Spleen (tissue), 11 donors: Measurements from ENCODE around the gene KRTAP12-1. TPM values are rescaled to one million over a fixed set of nuclear protein-coding genes. Genes with fewer than 3 reads are reported as not detected.

ENCODE experiments used
- DNase-seq: peaks from one replicate; pipeline ENCODE4 v3.0.0-alpha.2; 2020
- H3K27ac ChIP-seq, 8 donors: fragments of 200-600 bp; sonication (generic) in 7 of 8; 1 replicate in 4 of 8; 2 replicates in 4 of 8; pipeline versions ENCODE4 v1.5.0 to v1.8.0; 2016 to 2021; ENCODE audit warnings: inconsistent platforms in 4 of 8, mild to moderate bottlenecking in 4 of 8, moderate library complexity in 1 of 8
- H3K27me3 ChIP-seq, 7 donors: fragments of 200-600 bp; sonication (generic) in 6 of 7; replicated peaks in 1 of 7; 1 replicate in 4 of 7; 2 replicates in 3 of 7; pipeline versions ENCODE4 v1.5.0 to v1.8.0; 2016 to 2021; ENCODE audit warnings: inconsistent platforms in 3 of 7, mild to moderate bottlenecking in 1 of 7
- H3K36me3 ChIP-seq, 6 donors: fragments of 200-600 bp; sonication (generic) in 5 of 6; 1 replicate in 4 of 6; 2 replicates in 2 of 6; pipeline versions ENCODE4 v1.5.0 to v1.8.0; 2016 to 2021; ENCODE audit warnings: inconsistent platforms in 2 of 6
- H3K4me1 ChIP-seq, 6 donors: fragments of 200-600 bp; sonication (generic) in 5 of 6; 1 replicate in 3 of 6; 2 replicates in 3 of 6; pipeline versions ENCODE4 v1.5.0 to v1.8.0; 2016 to 2021; ENCODE audit warnings: inconsistent platforms in 3 of 6
- H3K4me3 ChIP-seq, 8 donors: fragments of 200-600 bp; sonication (generic) in 7 of 8; 1 replicate in 4 of 8; 2 replicates in 4 of 8; pipeline versions ENCODE4 v1.5.0 to v1.8.0; 2016 to 2021; ENCODE audit warnings: inconsistent platforms in 4 of 8, mild to moderate bottlenecking in 4 of 8, moderate library complexity in 2 of 8
- H3K9me3 ChIP-seq, 8 donors: fragments of 200-600 bp; sonication (generic) in 7 of 8; 1 replicate in 4 of 8; 2 replicates in 4 of 8; pipeline versions ENCODE4 v1.5.0 to v1.8.0; 2016 to 2021; ENCODE audit warnings: inconsistent platforms in 4 of 8
- POLR2A ChIP-seq, 3 donors: fragments of 450-650 bp; IDR thresholded peaks; one replicate each; pipeline ENCODE4 v1.5.1; 2017; ENCODE audit warnings: antibody characterized with exemption in 3 of 3, mild to moderate bottlenecking in 1 of 3
- POLR2AphosphoS5 ChIP-seq, 3 donors: sonication (generic); formaldehyde crosslinking; IDR thresholded peaks; one replicate each; pipeline ENCODE4 v1.5.1; 2017; ENCODE audit warnings: antibody characterized with exemption in 3 of 3
- WGBS, 5 donors: extraction: QIAGEN DNeasy Blood & Tissue Kit in 3 of 5; methylation state at CpG; one replicate each; pipeline versions ENCODE4 v1.1.5 to v1.1.7; 2013 to 2018; 5-methylcytosine and 5-hydroxymethylcytosine counted together
- intact Hi-C: fragments of 100-400 bp; cut with DNase I; formaldehyde crosslinking; loops from one replicate; pipeline ENCODE4 v1.15.0; 2023; ENCODE audit warnings: low total_unique reads
- polyA plus RNA-seq, 3 donors: library from polyadenylated mRNA; stranded (reverse); fragments of 200-250 nt; gene quantifications; one replicate each; pipeline ENCODE4 v1.2.1, GENCODE V29; 2013
- total RNA-seq, 7 donors: library from RNA; depleted of rRNA in 3 of 7; stranded (reverse); fragments of >200 nt in 3 of 7; fragmentation: NEBNext Ultra II Directional in 4 of 7; extraction: Animal tissue kit (Norgen Biotek cat#: 25700) in 4 of 7; gene quantifications; one replicate each; pipeline versions ENCODE4 v1.1.0 to v1.2.1, GENCODE V29; 2016 to 2021
- TF ChIP-seq, protein P1 (sequence below), 11 experiments: fragments of 200-600 bp in 7 of 11; fragments of 450-650 bp in 4 of 11; sonication (generic) in 4 of 11; IDR thresholded peaks in 8 of 11; conservative IDR thresholded peaks in 3 of 11; 1 replicate in 7 of 11; 2 replicates in 4 of 11; pipeline versions ENCODE4 v1.4.0 to v1.8.0; 2016 to 2021; ENCODE audit warnings: antibody characterized with exemption in 11 of 11, inconsistent platforms in 4 of 11, mild to moderate bottlenecking in 1 of 11
- donor health status: healthy with polysubstance abuse.
- donor health status: DM: no; HTN: no; CAD: no; lungs with moderate emphysema.
- donor health status: DM: no; HTN: no; CAD: no.
- donor health status: Bipolar disorder and iron deficiency.
- donor health status: healthy.
- donor health status: DM: no; HTN: no; CAD: no.
- donor health status: DM: yes; HTN: yes; CAD: no.

KRTAP12-1 gene
- total and polyA plus RNA-seq, 10 donors = not detected

DNA sequence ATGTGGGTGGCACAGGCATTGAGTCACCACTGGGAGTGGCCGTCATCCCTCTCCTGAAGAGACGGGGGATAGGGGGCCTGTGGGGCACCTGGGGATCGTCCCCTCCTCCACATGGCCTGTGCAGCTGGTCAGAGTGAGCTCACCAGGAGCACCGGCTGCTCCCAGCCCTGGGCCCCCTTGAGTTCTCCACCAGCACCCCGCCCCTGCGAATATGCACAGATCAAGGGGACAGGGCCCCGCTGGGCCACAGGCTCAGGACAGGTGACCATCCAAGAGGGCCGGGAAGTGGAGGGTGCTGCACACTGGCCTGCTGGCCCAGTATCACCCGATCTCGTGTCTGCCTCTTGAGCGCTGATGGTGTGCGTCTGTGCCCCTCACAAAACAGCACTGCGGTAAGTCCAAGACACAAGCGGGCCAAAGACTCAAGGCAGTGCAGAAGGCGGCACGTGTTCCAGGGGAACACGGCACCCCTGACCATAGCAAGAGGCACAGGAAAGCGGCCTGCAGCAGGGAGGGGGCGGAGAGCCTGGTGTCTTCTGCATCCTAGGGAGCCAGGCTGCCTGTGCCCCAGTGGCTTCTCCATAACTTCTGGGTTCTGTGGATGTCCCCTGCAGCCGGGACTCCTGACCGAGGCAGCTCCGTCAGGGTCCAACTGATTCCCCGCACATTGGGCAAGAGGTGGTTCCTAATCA lies 47.5 kb upstream of the KRTAP12-1 start:
- DNase-seq = no peak
- intact Hi-C loops = loop anchor here (5.0 kb wide), 1 partner anchor 127 kb away; the partner anchor contains the start of gene KRTAP10-7
- Histone ChIP-seq H3K27ac (no peak overlapping the region), H3K4me3 (no peak overlapping the region), H3K36me3 (no peaks in the 10 kb centered on the region), H3K4me1 (no peaks in the 10 kb centered on the region), H3K27me3 (peaks cover 0 to 68% (median 29%) of the 10 kb centered on the region in 7 donors), H3K9me3 (no peaks in the 10 kb centered on the region)
- WGBS, 5 donors = 90 to 92% (median 91%) methylated on average over 16 to 23 of the region's 23 CpGs
- TF ChIP-seq, protein P1, sequence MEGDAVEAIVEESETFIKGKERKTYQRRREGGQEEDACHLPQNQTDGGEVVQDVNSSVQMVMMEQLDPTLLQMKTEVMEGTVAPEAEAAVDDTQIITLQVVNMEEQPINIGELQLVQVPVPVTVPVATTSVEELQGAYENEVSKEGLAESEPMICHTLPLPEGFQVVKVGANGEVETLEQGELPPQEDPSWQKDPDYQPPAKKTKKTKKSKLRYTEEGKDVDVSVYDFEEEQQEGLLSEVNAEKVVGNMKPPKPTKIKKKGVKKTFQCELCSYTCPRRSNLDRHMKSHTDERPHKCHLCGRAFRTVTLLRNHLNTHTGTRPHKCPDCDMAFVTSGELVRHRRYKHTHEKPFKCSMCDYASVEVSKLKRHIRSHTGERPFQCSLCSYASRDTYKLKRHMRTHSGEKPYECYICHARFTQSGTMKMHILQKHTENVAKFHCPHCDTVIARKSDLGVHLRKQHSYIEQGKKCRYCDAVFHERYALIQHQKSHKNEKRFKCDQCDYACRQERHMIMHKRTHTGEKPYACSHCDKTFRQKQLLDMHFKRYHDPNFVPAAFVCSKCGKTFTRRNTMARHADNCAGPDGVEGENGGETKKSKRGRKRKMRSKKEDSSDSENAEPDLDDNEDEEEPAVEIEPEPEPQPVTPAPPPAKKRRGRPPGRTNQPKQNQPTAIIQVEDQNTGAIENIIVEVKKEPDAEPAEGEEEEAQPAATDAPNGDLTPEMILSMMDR (IDR thresholded peaks at IDR 0.05 in 8 of 11, conservative IDR thresholded peaks at IDR 0.05 in 3 of 11) = no peak
- TF ChIP-seq POLR2A (IDR thresholded peaks at IDR 0.05) = no peak
- TF ChIP-seq POLR2AphosphoS5 (IDR thresholded peaks at IDR 0.05) = no peak

DNA sequence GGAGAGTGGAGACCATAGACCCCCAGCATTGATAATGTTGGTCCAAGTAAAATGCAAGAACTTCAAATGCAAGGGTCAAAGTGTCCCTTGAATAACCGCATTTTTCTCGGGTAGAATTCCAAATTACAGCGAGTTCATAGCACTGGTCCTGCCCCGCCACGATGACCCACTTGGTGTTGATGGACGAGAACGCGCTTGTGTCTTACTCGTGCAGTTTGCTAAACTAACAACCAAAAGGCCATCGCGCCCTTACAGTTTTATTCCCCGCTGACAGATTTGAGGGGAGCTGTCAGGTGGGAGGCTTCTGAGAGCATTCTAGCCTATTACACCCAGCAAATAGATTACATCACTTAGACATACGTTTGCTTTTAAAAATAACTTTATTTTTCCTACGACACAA lies 46.8 kb upstream of the KRTAP12-1 start:
- no peak overlapping the region for H3K4me3 ChIP-seq
- intact Hi-C loops = no loop called here
- no peak overlapping the region for H3K27ac ChIP-seq
- 90 to 92% (median 91%) methylated on average over 14 of the region's 14 CpGs for WGBS, 5 donors
- no peaks in the 10 kb centered on the region for H3K36me3 ChIP-seq
- H3K27me3 ChIP-seq = peaks cover 3 to 70% (median 36%) of the 10 kb centered on the region in 7 donors
- H3K9me3 ChIP-seq = no peaks in the 10 kb centered on the region
- peaks cover under 1 to 5% (median 3%) of the 10 kb centered on the region in 6 donors for H3K4me1 ChIP-seq
- DNase-seq = no peak
- TF ChIP-seq POLR2AphosphoS5 (IDR thresholded peaks at IDR 0.05) (no peak), POLR2A (IDR thresholded peaks at IDR 0.05) (no peak)
- TF ChIP-seq, protein P1 (IDR thresholded peaks at IDR 0.05 in 8 of 11, conservative IDR thresholded peaks at IDR 0.05 in 3 of 11) = no peak

DNA sequence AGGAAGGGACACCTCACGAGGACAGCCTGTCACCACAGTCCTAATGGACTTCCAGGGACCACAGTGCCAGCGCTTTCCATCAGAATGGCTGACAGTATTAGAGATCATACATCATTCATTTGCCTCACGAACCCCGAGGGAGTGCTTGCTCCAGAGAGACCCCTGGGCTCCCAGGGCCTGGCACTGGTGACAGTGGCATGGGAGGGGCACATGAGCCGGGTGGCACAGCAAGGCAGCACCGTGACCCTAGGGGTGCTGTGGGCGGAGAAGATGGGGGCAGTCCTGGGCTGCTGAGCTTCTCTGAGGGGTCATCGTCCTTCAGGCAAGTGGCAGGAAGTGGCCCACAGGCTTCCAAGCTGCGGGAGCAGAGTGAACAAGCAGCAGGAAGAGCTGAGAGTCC lies 45.8 kb upstream of the KRTAP12-1 start:
- 60 to 66% (median 62%) methylated on average over 6 to 9 of the region's 9 CpGs for WGBS, 5 donors
- peaks cover 5 to 15% (median 9%) of the 10 kb centered on the region in 6 donors for H3K4me1 ChIP-seq

DNA sequence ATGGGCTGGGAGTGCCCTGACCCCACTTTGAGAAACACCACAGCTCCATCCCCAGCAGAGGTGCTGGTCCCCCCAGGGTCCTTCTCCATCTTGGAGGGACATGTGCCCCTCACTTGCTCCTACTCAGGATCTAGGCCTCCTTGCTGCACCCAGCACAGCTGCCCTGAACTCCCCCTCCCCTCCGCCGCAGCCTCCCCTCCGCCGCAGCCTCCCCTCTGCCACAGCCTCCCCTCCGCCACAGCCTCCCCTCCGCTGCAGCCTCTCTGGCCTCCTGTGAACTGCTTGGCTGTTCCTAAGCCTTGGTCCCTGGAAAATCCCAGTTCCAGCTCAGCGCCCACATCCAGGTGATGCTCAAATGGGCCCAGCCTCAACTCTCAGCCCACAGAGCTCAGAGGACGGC lies 45.4 kb upstream of the KRTAP12-1 start:
- Histone ChIP-seq H3K36me3 (no peaks in the 10 kb centered on the region), H3K27me3 (peaks cover 3 to 78% (median 48%) of the 10 kb centered on the region in 7 donors), H3K9me3 (no peaks in the 10 kb centered on the region), H3K4me1 (peaks cover 5 to 18% (median 9%) of the 10 kb centered on the region in 6 donors), H3K4me3 (no peak overlapping the region), H3K27ac (no peak overlapping the region)
- DNase-seq = no peak
- WGBS, 5 donors = 91 to 97% (median 95%) methylated on average over 8 of the region's 8 CpGs
- intact Hi-C loops = no loop called here
- TF ChIP-seq, protein P1 (IDR thresholded peaks at IDR 0.05 in 8 of 11, conservative IDR thresholded peaks at IDR 0.05 in 3 of 11) = no peak
- TF ChIP-seq POLR2AphosphoS5 (IDR thresholded peaks at IDR 0.05) (no peak), POLR2A (IDR thresholded peaks at IDR 0.05) (no peak)

More for the DNA sequence above, 45.8 kb upstream of the KRTAP12-1 start:
- TF ChIP-seq POLR2AphosphoS5 (IDR thresholded peaks at IDR 0.05) = no peak
- TF ChIP-seq POLR2A (IDR thresholded peaks at IDR 0.05) = no peak
- TF ChIP-seq, protein P1 (IDR thresholded peaks at IDR 0.05 in 8 of 11, conservative IDR thresholded peaks at IDR 0.05 in 3 of 11) = no peak
- Histone ChIP-seq H3K27ac (no peak overlapping the region), H3K27me3 (peaks cover 3 to 75% (median 46%) of the 10 kb centered on the region in 7 donors), H3K9me3 (no peaks in the 10 kb centered on the region), H3K4me3 (no peak overlapping the region), H3K36me3 (no peaks in the 10 kb centered on the region)
- DNase-seq = peak; percentile 55
- intact Hi-C loops = no loop called here
